Measurements from ENCODE around the gene KDM1A. TPM values are rescaled to one million over a fixed set of nuclear protein-coding genes. Genes with fewer than 3 reads are reported as not detected.

KDM1A gene
- 99.0 and 101 TPM in 2 replicates for polyA plus RNA-seq (2013)

GRCh38 chr1:23019094-23019862, at the start of gene KDM1A:
Gene KDM1A (plus strand): TSS chr1:23019468. CDS start chr1:23019597, 129 bp downstream.
- Histone ChIP-seq H3K27me3 (ENCODE audit: insufficient read depth, low read length) (no peaks in the 10 kb centered on the region), H3K4ac (ENCODE audit: low read depth, low read length) (peak within 1 kb of the TSS; percentile 92), H2BK12ac (ENCODE audit: low read length) (peak within 1 kb of the TSS; percentile 74), H4K91ac (ENCODE audit: low read depth, low read length) (peak within 1 kb of the TSS; percentile 94), H4K12ac (ENCODE audit: low read depth, low read length) (peak within 1 kb of the TSS; percentile 94), H4K8ac (ENCODE audit: low read depth, low read length) (peak within 1 kb of the TSS; percentile 96), H3K36me3 (ENCODE audit: control insufficient read depth in 1 of 2, insufficient read depth in 2 of 2, low read length in 2 of 2) (no peaks in the 10 kb centered on the region), H3K4me2 (ENCODE audit: low read length) (peak within 1 kb of the TSS; percentile 74), H3K4me1 (ENCODE audit: control insufficient read depth in 1 of 2, insufficient read depth in 2 of 2, low read length in 2 of 2) (peaks cover 0 to 4% of the 10 kb centered on the region in 2 experiments), H3K27ac (ENCODE audit: low read depth, low read length) (peak within 1 kb of the TSS; percentile 92), H3K79me1 (ENCODE audit: low read length) (peaks cover 8% of the 10 kb centered on the region), H2AK5ac (ENCODE audit: low read length) (peak within 1 kb of the TSS; percentile 80), H3K18ac (ENCODE audit: low read length) (peak within 1 kb of the TSS; percentile 97), H3K4me3 (ENCODE audit: low read depth, low read length) (peak within 1 kb of the TSS; percentile 96), H3K79me2 (ENCODE audit: control insufficient read depth, insufficient read depth, low read length, poor library complexity) (peaks cover 19% of the 10 kb centered on the region), H2BK120ac (ENCODE audit: insufficient read depth, low read length, poor library complexity) (peak within 1 kb of the TSS; percentile 98), H3K23ac (ENCODE audit: low read length) (no peak within 1 kb of the TSS), H3K9ac (ENCODE audit: low read length) (peak within 1 kb of the TSS; percentile 99), H2BK5ac (ENCODE audit: low read depth, low read length, poor library complexity) (peak within 1 kb of the TSS; percentile 95), H2AFZ (ENCODE audit: insufficient read depth, low read length, poor library complexity) (peak within 1 kb of the TSS; percentile 89), H3K9me3 (ENCODE audit: insufficient read depth, low read depth, low read length) (no peaks in the 10 kb centered on the region), H3K14ac (ENCODE audit: low read length) (peak within 1 kb of the TSS; percentile 97)
- no CpG with 5 or more reads among the region's 85 CpGs for WGBS (ENCODE audit: extremely low coverage, insufficient coverage, insufficient read length)
- peak; percentile 97 to 99 for DNase-seq

GRCh38 chr1:22970096-22970495, 49.2 kb upstream of the KDM1A start:
- Histone ChIP-seq H2BK120ac (ENCODE audit: insufficient read depth, low read length, poor library complexity) (no peak overlapping the region), H3K36me3 (ENCODE audit: control insufficient read depth in 1 of 2, insufficient read depth in 2 of 2, low read length in 2 of 2) (no peaks in the 10 kb centered on the region), H2BK5ac (ENCODE audit: low read depth, low read length, poor library complexity) (no peak overlapping the region), H3K79me2 (ENCODE audit: control insufficient read depth, insufficient read depth, low read length, poor library complexity) (no peaks in the 10 kb centered on the region), H3K23ac (ENCODE audit: low read length) (no peak overlapping the region), H3K27ac (ENCODE audit: low read depth, low read length) (no peak overlapping the region), H3K14ac (ENCODE audit: low read length) (no peak overlapping the region), H3K9me3 (ENCODE audit: insufficient read depth, low read depth, low read length) (peaks cover 1% of the 10 kb centered on the region), H3K4ac (ENCODE audit: low read depth, low read length) (no peak overlapping the region), H3K18ac (ENCODE audit: low read length) (no peak overlapping the region), H2AK5ac (ENCODE audit: low read length) (no peak overlapping the region), H3K4me2 (ENCODE audit: low read length) (no peak overlapping the region), H2BK12ac (ENCODE audit: low read length) (no peak overlapping the region), H3K79me1 (ENCODE audit: low read length) (no peaks in the 10 kb centered on the region), H4K12ac (ENCODE audit: low read depth, low read length) (no peak overlapping the region), H3K27me3 (ENCODE audit: insufficient read depth, low read length) (peaks cover 3% of the 10 kb centered on the region), H2AFZ (ENCODE audit: insufficient read depth, low read length, poor library complexity) (no peak overlapping the region), H4K91ac (ENCODE audit: low read depth, low read length) (no peak overlapping the region), H3K9ac (ENCODE audit: low read length) (no peak overlapping the region), H3K4me1 (ENCODE audit: control insufficient read depth in 1 of 2, insufficient read depth in 2 of 2, low read length in 2 of 2) (peaks cover 3 to 7% of the 10 kb centered on the region in 2 experiments), H4K8ac (ENCODE audit: low read depth, low read length) (no peak overlapping the region), H3K4me3 (ENCODE audit: low read depth, low read length) (no peak overlapping the region)
- WGBS (ENCODE audit: extremely low coverage, insufficient coverage, insufficient read length): no CpG with 5 or more reads among the region's 2 CpGs
- DNase-seq: no peak

DNA sequence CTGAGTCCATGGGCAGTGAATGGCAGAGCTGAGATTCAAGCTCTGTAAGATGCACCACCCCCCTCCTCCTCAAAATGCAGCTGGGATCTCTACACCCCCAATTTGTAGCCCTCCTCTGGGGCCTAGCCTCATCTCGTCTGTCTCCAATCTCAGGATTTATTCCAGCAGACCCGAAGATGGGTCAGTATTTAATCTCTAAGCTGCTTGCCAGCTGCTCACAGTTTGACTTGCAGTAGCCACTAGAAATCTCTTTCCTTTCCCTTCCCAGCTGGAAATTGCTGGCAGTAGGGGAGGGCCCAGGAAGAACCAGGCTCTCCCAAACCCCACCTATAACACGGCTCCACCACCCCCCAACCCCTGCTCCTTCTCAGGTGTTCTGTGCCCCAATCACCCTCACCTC, 48.1 kb upstream of the KDM1A start:
- Histone ChIP-seq H3K79me2 (ENCODE audit: control insufficient read depth, insufficient read depth, low read length, poor library complexity) (no peaks in the 10 kb centered on the region), H4K12ac (ENCODE audit: low read depth, low read length) (no peak overlapping the region), H3K18ac (ENCODE audit: low read length) (no peak overlapping the region), H3K14ac (ENCODE audit: low read length) (no peak overlapping the region), H3K4me1 (ENCODE audit: control insufficient read depth in 1 of 2, insufficient read depth in 2 of 2, low read length in 2 of 2) (peaks cover 3 to 7% of the 10 kb centered on the region in 2 experiments), H2BK120ac (ENCODE audit: insufficient read depth, low read length, poor library complexity) (no peak overlapping the region), H3K27ac (ENCODE audit: low read depth, low read length) (no peak overlapping the region), H2BK12ac (ENCODE audit: low read length) (no peak overlapping the region), H3K36me3 (ENCODE audit: control insufficient read depth in 1 of 2, insufficient read depth in 2 of 2, low read length in 2 of 2) (no peaks in the 10 kb centered on the region), H4K8ac (ENCODE audit: low read depth, low read length) (no peak overlapping the region), H2BK5ac (ENCODE audit: low read depth, low read length, poor library complexity) (no peak overlapping the region), H2AK5ac (ENCODE audit: low read length) (no peak overlapping the region), H3K4me3 (ENCODE audit: low read depth, low read length) (no peak overlapping the region), H4K91ac (ENCODE audit: low read depth, low read length) (no peak overlapping the region), H3K4me2 (ENCODE audit: low read length) (no peak overlapping the region), H3K4ac (ENCODE audit: low read depth, low read length) (no peak overlapping the region), H3K27me3 (ENCODE audit: insufficient read depth, low read length) (peaks cover 3% of the 10 kb centered on the region), H3K9ac (ENCODE audit: low read length) (no peak overlapping the region), H3K9me3 (ENCODE audit: insufficient read depth, low read depth, low read length) (peaks cover 1% of the 10 kb centered on the region), H3K79me1 (ENCODE audit: low read length) (no peaks in the 10 kb centered on the region), H2AFZ (ENCODE audit: insufficient read depth, low read length, poor library complexity) (no peak overlapping the region), H3K23ac (ENCODE audit: low read length) (no peak overlapping the region)
- WGBS (ENCODE audit: extremely low coverage, insufficient coverage, insufficient read length): no CpG with 5 or more reads among the region's 3 CpGs
- no peak for DNase-seq

DNA sequence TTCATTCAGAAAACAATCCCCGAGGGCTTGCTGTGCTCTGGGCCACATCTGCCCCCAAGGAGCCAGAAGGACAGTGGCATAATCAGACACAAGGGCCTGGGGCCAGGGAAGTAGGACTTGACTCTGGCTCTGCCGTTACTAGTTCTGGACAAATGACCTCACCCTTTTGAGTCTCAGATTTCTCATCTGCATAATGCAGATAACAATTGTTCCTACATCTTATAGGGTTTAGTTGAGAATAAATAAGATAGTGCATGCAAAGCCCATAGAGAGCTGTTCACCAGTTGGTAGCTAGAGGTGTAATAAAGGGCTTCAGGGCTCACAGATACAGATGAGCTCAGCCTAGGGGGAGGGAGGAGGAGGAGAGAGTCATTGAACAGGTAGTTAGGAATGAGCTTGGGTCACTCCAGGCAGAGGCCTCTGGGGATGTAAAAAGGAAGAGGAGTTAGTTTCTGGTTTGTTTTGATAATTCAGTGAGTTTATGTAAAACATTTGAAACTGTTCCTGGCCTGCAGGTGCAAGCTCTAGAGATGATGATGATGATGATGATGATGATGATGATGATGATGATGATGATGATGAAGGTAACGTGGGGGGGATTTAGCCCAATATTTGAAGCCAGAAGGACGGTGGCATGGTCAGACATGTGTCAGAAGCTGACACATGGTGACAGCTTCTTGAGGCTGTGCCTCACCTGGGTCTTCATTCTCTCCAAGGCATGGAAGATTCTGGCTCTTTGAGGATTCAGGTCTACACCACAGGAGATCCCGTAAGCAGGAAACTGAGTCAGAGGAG, 47.5 kb upstream of the KDM1A start:
- Histone ChIP-seq H2BK12ac (ENCODE audit: low read length) (no peak overlapping the region), H3K14ac (ENCODE audit: low read length) (no peak overlapping the region), H3K4me1 (ENCODE audit: control insufficient read depth in 1 of 2, insufficient read depth in 2 of 2, low read length in 2 of 2) (peaks cover 3 to 7% of the 10 kb centered on the region in 2 experiments), H3K79me2 (ENCODE audit: control insufficient read depth, insufficient read depth, low read length, poor library complexity) (no peaks in the 10 kb centered on the region), H4K8ac (ENCODE audit: low read depth, low read length) (no peak overlapping the region), H3K79me1 (ENCODE audit: low read length) (no peaks in the 10 kb centered on the region), H3K36me3 (ENCODE audit: control insufficient read depth in 1 of 2, insufficient read depth in 2 of 2, low read length in 2 of 2) (no peaks in the 10 kb centered on the region), H4K12ac (ENCODE audit: low read depth, low read length) (no peak overlapping the region), H3K18ac (ENCODE audit: low read length) (no peak overlapping the region), H3K4ac (ENCODE audit: low read depth, low read length) (no peak overlapping the region), H4K91ac (ENCODE audit: low read depth, low read length) (no peak overlapping the region), H2AFZ (ENCODE audit: insufficient read depth, low read length, poor library complexity) (no peak overlapping the region), H2BK120ac (ENCODE audit: insufficient read depth, low read length, poor library complexity) (no peak overlapping the region), H2AK5ac (ENCODE audit: low read length) (no peak overlapping the region), H3K9ac (ENCODE audit: low read length) (no peak overlapping the region), H3K4me2 (ENCODE audit: low read length) (no peak overlapping the region), H3K9me3 (ENCODE audit: insufficient read depth, low read depth, low read length) (no peaks in the 10 kb centered on the region), H2BK5ac (ENCODE audit: low read depth, low read length, poor library complexity) (no peak overlapping the region), H3K27me3 (ENCODE audit: insufficient read depth, low read length) (no peaks in the 10 kb centered on the region), H3K27ac (ENCODE audit: low read depth, low read length) (no peak overlapping the region), H3K4me3 (ENCODE audit: low read depth, low read length) (no peak overlapping the region), H3K23ac (ENCODE audit: low read length) (no peak overlapping the region)
- no CpG with 5 or more reads among the region's 5 CpGs for WGBS (ENCODE audit: extremely low coverage, insufficient coverage, insufficient read length)
- peak; percentile 61 to 69 for DNase-seq

Data from trophoblast cell (in vitro differentiated cells and primary cell).